ENCODE results near the gene CNDP2. TPM values are rescaled to one million over a fixed set of nuclear protein-coding genes. Genes with fewer than 3 reads are reported as not detected.

CNDP2 gene
- total RNA-seq, 6 experiments from 2014 or later: 178 to 367 (median 230) TPM

DNA sequence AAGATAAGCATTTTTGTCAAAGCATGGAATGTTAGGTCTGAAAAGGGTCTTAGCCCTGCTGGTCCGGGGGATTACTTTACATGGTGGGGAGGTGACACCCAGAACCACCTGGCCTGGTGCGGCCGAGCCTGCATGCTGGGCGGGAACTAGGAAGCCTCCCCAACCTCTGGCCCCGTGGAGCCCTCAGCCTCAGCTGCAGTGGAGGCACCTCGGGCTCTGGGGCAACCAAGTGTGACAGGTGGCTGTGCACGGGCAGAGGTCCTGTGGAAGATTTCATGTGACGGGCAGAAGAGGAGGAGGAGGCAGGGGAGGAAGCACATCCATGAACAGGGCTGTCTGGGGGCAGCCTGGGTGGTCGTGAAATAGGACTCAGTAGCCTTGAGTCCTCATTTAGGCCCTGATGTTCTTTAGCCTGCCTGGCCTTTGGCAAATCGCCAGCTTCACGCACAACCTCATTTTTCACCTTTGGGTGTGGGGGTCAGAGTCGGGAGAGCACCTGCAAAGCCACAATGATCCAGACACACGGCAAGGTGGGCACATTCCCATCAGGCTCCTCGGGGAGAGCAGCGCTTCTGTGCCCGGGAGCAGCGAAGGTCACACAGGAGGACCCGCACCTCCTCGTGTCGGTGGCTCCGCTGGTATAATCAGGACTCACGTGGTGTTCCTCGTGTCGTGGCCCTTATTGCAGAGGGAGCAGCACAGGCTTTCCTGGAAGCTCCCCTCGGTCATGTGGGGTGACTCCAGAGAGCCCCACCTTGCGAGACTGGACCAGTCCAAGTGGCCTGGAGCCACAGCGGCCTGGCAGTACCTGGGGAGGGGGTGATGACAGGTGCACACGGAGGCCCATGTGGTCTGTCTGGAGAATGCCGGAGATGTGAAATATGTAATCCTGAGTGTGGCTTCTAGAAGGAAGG lies 13.9 kb downstream of the CNDP2 start:
- no peak for TF ChIP-seq POLR2A (IDR thresholded peaks at IDR 0.05)
- TF ChIP-seq, protein P1, sequence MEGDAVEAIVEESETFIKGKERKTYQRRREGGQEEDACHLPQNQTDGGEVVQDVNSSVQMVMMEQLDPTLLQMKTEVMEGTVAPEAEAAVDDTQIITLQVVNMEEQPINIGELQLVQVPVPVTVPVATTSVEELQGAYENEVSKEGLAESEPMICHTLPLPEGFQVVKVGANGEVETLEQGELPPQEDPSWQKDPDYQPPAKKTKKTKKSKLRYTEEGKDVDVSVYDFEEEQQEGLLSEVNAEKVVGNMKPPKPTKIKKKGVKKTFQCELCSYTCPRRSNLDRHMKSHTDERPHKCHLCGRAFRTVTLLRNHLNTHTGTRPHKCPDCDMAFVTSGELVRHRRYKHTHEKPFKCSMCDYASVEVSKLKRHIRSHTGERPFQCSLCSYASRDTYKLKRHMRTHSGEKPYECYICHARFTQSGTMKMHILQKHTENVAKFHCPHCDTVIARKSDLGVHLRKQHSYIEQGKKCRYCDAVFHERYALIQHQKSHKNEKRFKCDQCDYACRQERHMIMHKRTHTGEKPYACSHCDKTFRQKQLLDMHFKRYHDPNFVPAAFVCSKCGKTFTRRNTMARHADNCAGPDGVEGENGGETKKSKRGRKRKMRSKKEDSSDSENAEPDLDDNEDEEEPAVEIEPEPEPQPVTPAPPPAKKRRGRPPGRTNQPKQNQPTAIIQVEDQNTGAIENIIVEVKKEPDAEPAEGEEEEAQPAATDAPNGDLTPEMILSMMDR (IDR thresholded peaks at IDR 0.05): no peak
- no peak for DNase-seq
- no peaks in the 10 kb centered on the region for H3K27me3 ChIP-seq
- H3K9me3 ChIP-seq: no peaks in the 10 kb centered on the region
- no peak for ATAC-seq
- H3K36me3 ChIP-seq: peaks cover 7 to 84% (median 42%) of the 10 kb centered on the region in 4 donors
- WGBS (ENCODE audit: insufficient coverage, low coverage, low lambda C conversion rate, missing lambda C conversion rate): 61% methylated on average over 3 of the region's 29 CpGs
- no peak overlapping the region for H3K4me3 ChIP-seq
- H3K4me1 ChIP-seq: peaks cover 0 to 20% (median 6%) of the 10 kb centered on the region in 4 donors
- no peak overlapping the region for H3K27ac ChIP-seq
- intact Hi-C loops (cut with DNase I): no loop called here

DNA sequence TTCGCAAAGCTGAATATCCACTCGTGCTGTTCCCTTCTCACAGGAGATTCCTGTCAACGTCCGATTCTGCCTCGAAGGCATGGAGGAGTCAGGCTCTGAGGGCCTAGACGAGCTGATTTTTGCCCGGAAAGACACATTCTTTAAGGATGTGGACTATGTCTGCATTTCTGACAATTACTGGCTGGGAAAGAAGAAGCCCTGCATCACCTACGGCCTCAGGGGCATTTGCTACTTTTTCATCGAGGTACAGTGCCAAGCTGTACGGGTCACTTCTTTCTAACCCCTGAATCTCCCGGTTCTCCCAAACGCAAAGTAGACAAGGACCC lies 14.6 kb downstream of the CNDP2 start:
- ATAC-seq (no peak), DNase-seq (no peak)
- no peak overlapping the region for H3K4me3 ChIP-seq
- TF ChIP-seq, protein P1 (IDR thresholded peaks at IDR 0.05): no peak
- no peak for TF ChIP-seq POLR2A (IDR thresholded peaks at IDR 0.05)
- H3K4me1 ChIP-seq: peaks cover 0 to 26% (median 9%) of the 10 kb centered on the region in 4 donors
- H3K27ac ChIP-seq: no peak overlapping the region
- WGBS (ENCODE audit: insufficient coverage, low coverage, low lambda C conversion rate, missing lambda C conversion rate): 89% methylated on average over 8 of the region's 12 CpGs
- no peaks in the 10 kb centered on the region for H3K27me3 ChIP-seq
- H3K9me3 ChIP-seq: no peaks in the 10 kb centered on the region
- intact Hi-C loops (cut with DNase I): no loop called here
- H3K36me3 ChIP-seq: peaks cover 7 to 86% (median 41%) of the 10 kb centered on the region in 4 donors

DNA sequence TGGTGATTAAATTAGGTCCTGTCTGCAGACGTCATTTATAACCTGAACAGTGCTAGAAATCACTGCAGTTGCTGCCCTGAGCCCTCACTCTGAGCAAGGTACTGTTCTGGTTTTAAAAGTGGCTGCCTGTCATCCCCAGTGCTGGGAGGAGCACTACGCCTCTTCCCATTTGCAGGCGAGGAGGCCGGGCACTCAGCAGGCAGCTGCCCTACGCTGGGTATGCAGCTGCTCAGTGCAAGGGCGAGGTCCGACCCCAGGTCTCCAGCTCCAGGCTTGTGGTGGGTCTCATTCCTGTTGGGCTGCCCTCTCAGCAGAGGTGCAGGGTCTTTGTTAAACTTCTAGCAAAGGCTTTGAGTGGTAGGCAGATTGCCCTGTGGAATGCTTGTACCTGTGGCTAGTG lies 15.7 kb downstream of the CNDP2 start:
- Histone ChIP-seq H3K36me3 (peaks cover 7 to 82% (median 34%) of the 10 kb centered on the region in 4 donors), H3K27me3 (no peaks in the 10 kb centered on the region), H3K27ac (no peak overlapping the region), H3K4me3 (no peak overlapping the region), H3K4me1 (peaks cover 0 to 37% (median 14%) of the 10 kb centered on the region in 4 donors), H3K9me3 (no peaks in the 10 kb centered on the region)
- no peak for DNase-seq
- intact Hi-C loops (cut with DNase I): no loop called here
- TF ChIP-seq POLR2A (IDR thresholded peaks at IDR 0.05): no peak
- TF ChIP-seq, protein P1 (IDR thresholded peaks at IDR 0.05): no peak
- no peak for ATAC-seq
- no CpG with 5 or more reads among the region's 7 CpGs for WGBS (ENCODE audit: insufficient coverage, low coverage, low lambda C conversion rate, missing lambda C conversion rate)

DNA sequence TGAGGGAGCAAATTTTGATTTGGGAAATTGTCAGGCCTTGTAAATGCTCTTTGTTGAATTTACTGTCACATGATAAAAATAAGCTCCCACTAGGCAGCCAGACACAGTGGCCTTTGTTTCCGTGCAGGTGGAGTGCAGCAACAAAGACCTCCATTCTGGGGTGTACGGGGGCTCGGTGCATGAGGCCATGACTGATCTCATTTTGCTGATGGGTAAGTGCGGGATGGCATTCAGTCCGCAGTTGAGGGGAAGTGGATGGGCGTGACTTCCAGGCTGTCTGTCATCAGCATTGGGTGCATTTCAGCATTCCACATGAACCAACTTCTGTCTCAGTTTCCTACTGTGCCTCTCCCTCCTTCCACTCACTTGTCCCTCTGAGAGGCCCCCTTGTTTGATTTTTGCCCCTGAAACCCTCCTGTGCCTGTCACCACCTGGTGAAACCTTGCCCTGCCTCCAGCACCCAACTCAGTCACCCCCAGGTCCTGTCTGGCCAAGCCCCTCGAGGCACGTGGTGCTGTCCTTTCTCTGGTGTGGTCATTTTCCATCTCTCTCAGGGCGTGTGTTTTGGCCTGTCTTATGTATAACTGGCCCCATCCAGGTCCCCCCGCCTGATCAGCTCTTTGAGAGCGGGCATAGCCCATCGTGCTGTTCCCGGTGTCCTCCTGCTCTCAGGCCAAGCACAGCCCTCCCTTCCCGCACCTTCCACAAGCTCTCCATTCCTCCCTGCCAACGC lies 16.3 kb downstream of the CNDP2 start:
- no peak overlapping the region for H3K4me3 ChIP-seq
- no peaks in the 10 kb centered on the region for H3K27me3 ChIP-seq
- DNase-seq (no peak), ATAC-seq (no peak)
- peak overlapping the region in 2 of 3 donors; percentile 40 to 45 for H3K27ac ChIP-seq
- no peaks in the 10 kb centered on the region for H3K9me3 ChIP-seq
- whole genome bisulfite sequencing (ENCODE audit: insufficient coverage, low coverage, low lambda C conversion rate, missing lambda C conversion rate): 88% methylated on average over 9 of the region's 15 CpGs
- H3K36me3 ChIP-seq: peaks cover 7 to 76% (median 29%) of the 10 kb centered on the region in 4 donors
- no peak for TF ChIP-seq POLR2A (IDR thresholded peaks at IDR 0.05)
- TF ChIP-seq, protein P1 (IDR thresholded peaks at IDR 0.05): no peak
- intact Hi-C loops (cut with DNase I): no loop called here
- H3K4me1 ChIP-seq: peaks cover 0 to 44% (median 18%) of the 10 kb centered on the region in 4 donors
